Glutamatergic neuron (in vitro differentiated cells): ENCODE data around the gene ATP8A2. TPM values are rescaled to one million over a fixed set of nuclear protein-coding genes. Genes with fewer than 3 reads are reported as not detected.

Experiments used
- DNase-seq: peaks from one replicate; pipeline ENCODE4 v3.0.0; 2022
- H3K27ac Mint-ChIP-seq: one replicate; pipeline ENCODE4 v1.8.0; 2020; ENCODE audit warnings: mild to moderate bottlenecking, mixed read lengths, inconsistent platforms; ENCODE audit not compliant: unreplicated experiment
- H3K27me3 Mint-ChIP-seq: one replicate; pipeline ENCODE4 v1.8.0; 2020; ENCODE audit warnings: mild to moderate bottlenecking, moderate library complexity, mixed read lengths, inconsistent platforms; ENCODE audit not compliant: unreplicated experiment
- H3K36me3 Mint-ChIP-seq: one replicate; pipeline ENCODE4 v1.8.0; 2020; ENCODE audit warnings: mild to moderate bottlenecking, mixed read lengths, inconsistent platforms; ENCODE audit not compliant: unreplicated experiment
- H3K4me1 Mint-ChIP-seq: one replicate; pipeline ENCODE4 v1.8.0; 2020; ENCODE audit warnings: mild to moderate bottlenecking, low read depth, mixed read lengths, inconsistent platforms; ENCODE audit not compliant: unreplicated experiment
- H3K4me3 Mint-ChIP-seq: one replicate; pipeline ENCODE4 v1.8.0; 2020; ENCODE audit warnings: mild to moderate bottlenecking, mixed read lengths, inconsistent platforms; ENCODE audit not compliant: unreplicated experiment
- H3K9me3 Mint-ChIP-seq: one replicate; pipeline ENCODE4 v1.8.0; 2020; ENCODE audit warnings: mild to moderate bottlenecking, moderate library complexity, mixed read lengths, inconsistent platforms; ENCODE audit not compliant: unreplicated experiment
- CTCF ChIP-seq: fragments of 200-600 bp; sonication (generic); IDR thresholded peaks from one replicate; pipeline ENCODE4 v1.5.0; 2021; ENCODE audit not compliant: partially characterized antibody, unreplicated experiment
- total RNA-seq: library from RNA; stranded (reverse); fragmentation: NEBNext Ultra II Directional; extraction: Animal tissue kit (Norgen Biotek cat#: 25700); gene quantifications from one replicate; pipeline ENCODE4 v1.2.1, GENCODE V29; 2021; ENCODE audit not compliant: unreplicated experiment

Gene ATP8A2
- total RNA-seq, 1 donor from 2014 or later = 70.1 TPM

DNA sequence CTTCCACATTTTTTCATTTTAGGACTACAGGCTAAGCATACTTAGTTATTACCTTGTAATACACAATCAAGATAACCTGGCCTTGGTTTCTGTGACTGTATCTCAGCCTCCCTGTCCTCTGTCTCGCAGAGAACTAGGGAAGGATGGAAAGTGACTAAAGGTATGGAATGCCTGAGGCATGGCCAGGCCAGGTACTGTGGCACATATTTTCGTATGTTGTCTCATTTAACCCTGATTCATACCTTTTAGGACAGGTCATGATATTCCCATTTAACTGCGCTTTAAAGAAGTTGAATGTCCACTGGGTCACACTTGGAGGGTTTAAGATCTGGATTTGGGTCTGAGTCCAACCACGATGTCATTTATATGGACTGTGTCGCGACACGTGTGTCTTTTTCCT, 357.4 kb downstream of the ATP8A2 start:
- no peak for TF ChIP-seq CTCF
- Mint-ChIP-seq H3K27me3 (no peaks in the 10 kb centered on the region), H3K9me3 (peaks cover 3% of the 10 kb centered on the region), H3K4me1 (peaks cover 10% of the 10 kb centered on the region), H3K27ac (no peak overlapping the region), H3K36me3 (no peaks in the 10 kb centered on the region), H3K4me3 (no peak overlapping the region)
- no peak for DNase-seq

- Mint-ChIP-seq H3K36me3 (no peaks in the 10 kb centered on the region), H3K9me3 (peaks cover 3% of the 10 kb centered on the region), H3K4me1 (peaks cover 10% of the 10 kb centered on the region), H3K27ac (no peak overlapping the region), H3K27me3 (peaks cover 1% of the 10 kb centered on the region), H3K4me3 (no peak overlapping the region)
- TF ChIP-seq CTCF = no peak
- DNase-seq = no peak
Measured at GRCh38 chr13:25731037-25731436, 359.3 kb downstream of the ATP8A2 start.

DNA sequence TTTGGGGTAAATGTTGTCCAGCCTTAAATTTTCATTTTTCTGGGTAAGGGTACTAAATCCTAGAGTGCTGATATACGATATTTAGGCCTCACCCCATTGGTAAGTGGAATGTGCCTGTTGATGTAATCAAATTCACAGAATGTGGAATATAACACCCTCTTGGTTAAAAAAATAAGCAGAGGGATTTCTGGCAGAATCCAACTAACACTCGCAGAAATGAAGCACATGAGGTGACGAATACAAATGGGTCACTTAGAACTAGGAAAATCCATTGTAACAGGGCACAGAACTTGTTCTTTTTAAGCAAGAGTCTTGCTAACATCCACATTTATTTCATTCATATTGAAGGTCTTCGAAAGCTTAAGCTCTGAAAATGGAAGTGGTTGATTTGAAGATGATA, 359.8 kb downstream of the ATP8A2 start:
- no peak overlapping the region for H3K27ac Mint-ChIP-seq
- no peak for DNase-seq
- H3K4me3 Mint-ChIP-seq = no peak overlapping the region
- peaks cover 10% of the 10 kb centered on the region for H3K4me1 Mint-ChIP-seq
- no peaks in the 10 kb centered on the region for H3K36me3 Mint-ChIP-seq
- H3K9me3 Mint-ChIP-seq = peaks cover 3% of the 10 kb centered on the region
- TF ChIP-seq CTCF = no peak
- peaks cover 1% of the 10 kb centered on the region for H3K27me3 Mint-ChIP-seq

DNA sequence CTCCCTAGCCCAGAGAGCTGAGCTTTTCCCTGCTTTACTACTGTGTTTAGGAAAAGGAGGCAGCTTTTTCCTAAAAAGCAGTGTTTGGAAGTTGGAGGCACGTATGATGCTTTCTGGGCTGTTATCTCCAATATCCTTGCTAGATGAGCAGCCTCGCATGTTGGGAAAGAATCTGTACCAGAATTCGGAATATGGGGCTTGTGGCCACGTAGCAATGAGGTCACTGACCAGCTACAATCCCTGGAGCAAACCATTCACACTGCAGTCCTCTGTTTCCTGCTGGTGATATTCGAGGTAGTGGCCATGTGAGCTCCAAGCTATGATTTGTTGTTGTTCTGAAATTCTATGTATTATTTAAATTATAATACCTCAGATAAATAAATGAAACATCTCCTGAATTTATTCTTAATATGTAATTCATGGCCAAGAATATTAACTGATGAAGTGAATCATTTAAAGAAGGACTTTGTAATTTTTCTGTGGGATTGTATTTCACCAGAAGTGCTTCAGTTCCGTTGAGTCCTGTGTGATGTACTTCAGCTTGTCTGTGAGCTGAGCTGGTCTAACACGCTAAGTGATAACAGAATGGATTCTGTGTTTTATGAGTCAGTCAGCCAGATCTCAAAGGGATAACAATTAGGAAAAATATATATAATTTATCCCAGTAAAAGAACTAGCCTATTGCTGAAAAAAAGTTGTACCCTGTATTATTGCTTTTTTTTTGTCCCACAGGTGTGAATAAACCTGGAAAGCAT, 360.5 kb downstream of the ATP8A2 start:
- TF ChIP-seq CTCF = no peak
- no peak overlapping the region for H3K27ac Mint-ChIP-seq
- H3K9me3 Mint-ChIP-seq = peaks cover 3% of the 10 kb centered on the region
- H3K27me3 Mint-ChIP-seq = peaks cover 1% of the 10 kb centered on the region
- DNase-seq = no peak
- H3K4me1 Mint-ChIP-seq = peaks cover 10% of the 10 kb centered on the region
- no peak overlapping the region for H3K4me3 Mint-ChIP-seq
- no peaks in the 10 kb centered on the region for H3K36me3 Mint-ChIP-seq

- peaks cover 1% of the 10 kb centered on the region for H3K27me3 Mint-ChIP-seq
- peaks cover 3% of the 10 kb centered on the region for H3K9me3 Mint-ChIP-seq
- H3K27ac Mint-ChIP-seq = no peak overlapping the region
- TF ChIP-seq CTCF = no peak
- DNase-seq = no peak
- H3K36me3 Mint-ChIP-seq = no peaks in the 10 kb centered on the region
- H3K4me1 Mint-ChIP-seq = peaks cover 7% of the 10 kb centered on the region
- no peak overlapping the region for H3K4me3 Mint-ChIP-seq
Measured at GRCh38 chr13:25733001-25733491, 361.3 kb downstream of the ATP8A2 start.
